OCI-LY1 (cell line): ENCODE measurements around the gene ICA1.

Source experiments
- H2AFZ ChIP-seq: fragments of 200-600 bp; sonication (generic), shearing (Covaris generic); 2 replicates; pipeline ENCODE4 v1.6.0; 2014; ENCODE audit warnings: antibody characterized with exemption, mild to moderate bottlenecking, low read length
- H3F3A ChIP-seq: fragments of 200-600 bp; sonication (generic), shearing (Covaris generic); 2 replicates; pipeline ENCODE4 v1.6.0; 2014; ENCODE audit warnings: mild to moderate bottlenecking, antibody characterized with exemption, low read length, moderate library complexity; ENCODE audit not compliant: insufficient read depth
- H3K27ac ChIP-seq: fragments of 200-600 bp; sonication (generic); 2 replicates; pipeline ENCODE4 v1.5.1; 2014; ENCODE audit warnings: low read length, mixed run types, mild to moderate bottlenecking, low read depth; ENCODE audit not compliant: poor library complexity, severe bottlenecking
- H3K27me3 ChIP-seq: fragments of 200-600 bp; sonication (generic); 2 replicates; pipeline ENCODE4 v1.6.0; 2014; ENCODE audit warnings: antibody characterized with exemption, mild to moderate bottlenecking, low read length, moderate library complexity; ENCODE audit not compliant: insufficient read depth
- H3K36me3 ChIP-seq: fragments of 200-600 bp; sonication (generic); 2 replicates; pipeline ENCODE4 v1.6.1; 2014; ENCODE audit warnings: mild to moderate bottlenecking, antibody characterized with exemption, low read length, moderate library complexity, mixed read lengths; ENCODE audit not compliant: insufficient read depth
- H3K4me1 ChIP-seq: fragments of 200-600 bp; sonication (generic); 2 replicates; pipeline ENCODE4 v1.5.1; 2014; ENCODE audit warnings: mild to moderate bottlenecking, low read length, moderate library complexity; ENCODE audit not compliant: insufficient read depth, severe bottlenecking
- H3K4me2 ChIP-seq: fragments of 200-600 bp; sonication (generic), shearing (Covaris generic); 2 replicates; pipeline ENCODE4 v1.6.1; 2014; ENCODE audit warnings: low read length
- H3K4me3 ChIP-seq: fragments of 200-600 bp; sonication (generic); 2 replicates; pipeline ENCODE4 v1.5.1; 2014; ENCODE audit warnings: low read length, low read depth, mild to moderate bottlenecking, mixed read lengths; ENCODE audit not compliant: poor library complexity, severe bottlenecking
- H3K79me2 ChIP-seq: fragments of 200-600 bp; shearing (Covaris generic); 2 replicates; pipeline ENCODE4 v1.6.1; 2016; ENCODE audit warnings: mixed run types, low read length, mixed read lengths; ENCODE audit not compliant: insufficient read depth
- H3K9ac ChIP-seq: fragments of 200-600 bp; sonication (generic), shearing (Covaris generic); 2 replicates; pipeline ENCODE4 v1.6.1; 2014; ENCODE audit warnings: mild to moderate bottlenecking, low read length, mixed read lengths
- H3K9me2 ChIP-seq: fragments of 200-600 bp; sonication (generic), shearing (Covaris generic); 2 replicates; pipeline ENCODE4 v1.6.1; 2014; ENCODE audit warnings: low read depth, mild to moderate bottlenecking, low read length, mixed read lengths
- H3K9me3 ChIP-seq: fragments of 200-600 bp; shearing (Covaris generic); 2 replicates; pipeline ENCODE4 v1.6.1; 2014; ENCODE audit warnings: low read length, mixed read lengths
- H4K20me1 ChIP-seq: fragments of 200-600 bp; sonication (generic), shearing (Covaris generic); 2 replicates; pipeline ENCODE4 v1.6.0; 2016; ENCODE audit warnings: mild to moderate bottlenecking, low read length; ENCODE audit not compliant: insufficient read depth
- CTCF ChIP-seq: fragments of 200-600 bp; sonication (generic), shearing (Covaris generic); IDR thresholded peaks from 2 replicates; pipeline ENCODE4 v1.5.1; 2017; ENCODE audit warnings: mild to moderate bottlenecking, antibody characterized with exemption, low read length, moderate library complexity, mixed read lengths
- EZH2 ChIP-seq: fragments of 200-600 bp; sonication (generic), shearing (Covaris generic); IDR thresholded peaks from 2 replicates; pipeline ENCODE4 v1.8.0; 2017; ENCODE audit warnings: borderline replicate concordance, mixed run types, mild to moderate bottlenecking, antibody characterized with exemption, low read length, moderate library complexity, mixed read lengths

The ICA1 gene

GRCh38 chr7:8070451-8071180 lies 191.4 kb downstream of the ICA1 start:
- Histone ChIP-seq H3K27me3 (no peaks in the 10 kb centered on the region), H3K9me2 (no peaks in the 10 kb centered on the region), H3K9ac (no peak overlapping the region), H3K27ac (no peak overlapping the region), H3K9me3 (no peaks in the 10 kb centered on the region), H3K4me2 (no peak overlapping the region), H2AFZ (no peak overlapping the region), H3K4me1 (no peaks in the 10 kb centered on the region), H3K79me2 (peaks cover 25% of the 10 kb centered on the region), H3K36me3 (peaks cover 84% of the 10 kb centered on the region), H3F3A (no peaks in the 10 kb centered on the region), H4K20me1 (no peaks in the 10 kb centered on the region), H3K4me3 (no peak overlapping the region)
- TF ChIP-seq CTCF, result no peak
- TF ChIP-seq EZH2, result no peak

GRCh38 chr7:8068892-8069686 lies 192.9 kb downstream of the ICA1 start:
- TF ChIP-seq CTCF, result no peak
- no peak for TF ChIP-seq EZH2
- H3K9ac ChIP-seq, result no peak overlapping the region
- no peaks in the 10 kb centered on the region for H4K20me1 ChIP-seq
- H3K4me1 ChIP-seq, result no peaks in the 10 kb centered on the region
- no peak overlapping the region for H2AFZ ChIP-seq
- H3K27me3 ChIP-seq, result no peaks in the 10 kb centered on the region
- H3K4me2 ChIP-seq, result no peak overlapping the region
- no peak overlapping the region for H3K4me3 ChIP-seq
- peaks cover 38% of the 10 kb centered on the region for H3K79me2 ChIP-seq
- H3K9me2 ChIP-seq, result no peaks in the 10 kb centered on the region
- H3K9me3 ChIP-seq, result no peaks in the 10 kb centered on the region
- H3F3A ChIP-seq, result no peaks in the 10 kb centered on the region
- peaks cover 82% of the 10 kb centered on the region for H3K36me3 ChIP-seq
- no peak overlapping the region for H3K27ac ChIP-seq

GRCh38 chr7:8065356-8065813 lies 196.6 kb downstream of the ICA1 start:
- Histone ChIP-seq H3K9ac (no peak overlapping the region), H3K9me3 (no peaks in the 10 kb centered on the region), H3K4me3 (no peak overlapping the region), H3K4me2 (no peak overlapping the region), H3K27ac (no peak overlapping the region), H3K27me3 (no peaks in the 10 kb centered on the region), H3K9me2 (no peaks in the 10 kb centered on the region), H3K79me2 (peaks cover 39% of the 10 kb centered on the region), H3K4me1 (no peaks in the 10 kb centered on the region), H4K20me1 (no peaks in the 10 kb centered on the region), H3K36me3 (peaks cover 83% of the 10 kb centered on the region), H2AFZ (no peak overlapping the region), H3F3A (no peaks in the 10 kb centered on the region)
- TF ChIP-seq EZH2 (no peak), CTCF (no peak)
